HepG2 (cell line): Measurements from ENCODE around the gene TIRAP. TPM values are rescaled to one million over a fixed set of nuclear protein-coding genes. Genes with fewer than 3 reads are reported as not detected.

Experiments used
- CC2D1A ChIP-seq: sonication (generic); formaldehyde crosslinking; IDR thresholded peaks from 2 replicates; pipeline ENCODE4 v1.8.1; 2023; ENCODE audit warnings: mild to moderate bottlenecking, missing genetic modification reagents
- E2F5 ChIP-seq: sonication (generic); formaldehyde crosslinking; conservative IDR thresholded peaks from 2 replicates; pipeline ENCODE4 v1.4.0; 2020; ENCODE audit warnings: missing genetic modification reagents
- GPBP1L1 ChIP-seq: sonication (generic); formaldehyde crosslinking; IDR thresholded peaks from 2 replicates; pipeline ENCODE4 v1.5.0; 2020; ENCODE audit warnings: mild to moderate bottlenecking, missing genetic modification reagents
- HDAC2 ChIP-seq: sonication (generic); formaldehyde crosslinking; IDR thresholded peaks from 2 replicates; pipeline ENCODE4 v1.4.0; 2020; ENCODE audit warnings: missing genetic modification reagents
- HINFP ChIP-seq: sonication (generic); formaldehyde crosslinking; IDR thresholded peaks from 2 replicates; pipeline ENCODE4 v1.4.0; 2020; ENCODE audit warnings: low read depth, mild to moderate bottlenecking, missing genetic modification reagents
- IRX3 ChIP-seq: sonication (generic); formaldehyde crosslinking; IDR thresholded peaks from 2 replicates; pipeline ENCODE4 v1.8.1; 2023; ENCODE audit warnings: mild to moderate bottlenecking, low read depth, missing genetic modification reagents, borderline replicate concordance
- KLF11 ChIP-seq: IDR thresholded peaks from 2 replicates; pipeline ENCODE4 v1.6.1; 2016; ENCODE audit warnings: missing compliant biosample characterization
- PAXIP1 ChIP-seq: sonication (generic); formaldehyde crosslinking; conservative IDR thresholded peaks from 2 replicates; pipeline ENCODE4 v1.4.0; 2020; ENCODE audit warnings: mild to moderate bottlenecking, missing genetic modification reagents, moderate library complexity
- RBM22 ChIP-seq: fragments of 200-400 bp; formaldehyde crosslinking; optimal IDR thresholded peaks from 2 replicates; pipeline ENCODE3; 2017; ENCODE audit warnings: mild to moderate bottlenecking, low read length, moderate library complexity
- SMARCC2 ChIP-seq: fragments of 450-650 bp; IDR thresholded peaks from 2 replicates; pipeline ENCODE4 v1.6.1; 2017; ENCODE audit warnings: antibody characterized with exemption, mild to moderate bottlenecking
- ZFP36L2 ChIP-seq: sonication (generic); formaldehyde crosslinking; IDR thresholded peaks from 2 replicates; pipeline ENCODE4 v1.4.0; 2020; ENCODE audit warnings: missing genetic modification reagents
- ZNF333 ChIP-seq: sonication (generic); formaldehyde crosslinking; IDR thresholded peaks from 2 replicates; pipeline ENCODE4 v1.4.0; 2020; ENCODE audit warnings: mild to moderate bottlenecking, missing genetic modification reagents, borderline replicate concordance
- ZNF567 ChIP-seq: sonication (generic); formaldehyde crosslinking; IDR thresholded peaks from 2 replicates; pipeline ENCODE4 v1.8.1; 2023; ENCODE audit warnings: mild to moderate bottlenecking, missing genetic modification reagents, borderline replicate concordance
- ZNF577 ChIP-seq: sonication (generic); formaldehyde crosslinking; IDR thresholded peaks from 2 replicates; pipeline ENCODE4 v1.4.0; 2020; ENCODE audit warnings: mild to moderate bottlenecking, low read depth, missing genetic modification reagents, borderline replicate concordance
- ZNF761 ChIP-seq: sonication (generic); formaldehyde crosslinking; conservative IDR thresholded peaks from 2 replicates; pipeline ENCODE4 v1.4.0; 2020; ENCODE audit warnings: mild to moderate bottlenecking, missing genetic modification reagents
- ZNF800 ChIP-seq: sonication (generic); formaldehyde crosslinking; IDR thresholded peaks from 2 replicates; pipeline ENCODE4 v1.4.0; 2020; ENCODE audit warnings: missing genetic modification reagents
- ZSCAN25 ChIP-seq: sonication (generic); formaldehyde crosslinking; IDR thresholded peaks from 2 replicates; pipeline ENCODE4 v1.8.0; 2022; ENCODE audit warnings: mild to moderate bottlenecking, missing genetic modification reagents
- polyA plus RNA-seq, 8 experiments: library from polyadenylated mRNA; depleted of rRNA in 3 of 8; stranded (reverse) in 7 of 8; unstranded in 1 of 8; fragments of >200 nt; fragmentation: Illumina TruSeq in 4 of 8; extraction: Trizol in 4 of 8; gene quantifications; 2 replicates each; pipeline versions ENCODE4 v1.2.1 to v1.2.3, GENCODE V29; 2011 to 2016; ENCODE audit warnings: low read depth in 4 of 8, missing spikeins in 1 of 8, mixed read lengths in 1 of 8; ENCODE audit not compliant: insufficient read depth in 1 of 8
- total RNA-seq, 5 experiments: library from RNA; depleted of rRNA; stranded (reverse); fragments of >200 nt; fragmentation: Illumina TruSeq; extraction: Trizol; gene quantifications; 2 replicates each; pipeline ENCODE4 v1.2.3, GENCODE V29; 2016; ENCODE audit warnings: low read depth in 1 of 5

TIRAP gene
- total and polyA plus RNA-seq, 2 of the 13 experiments (the other 11 are each of a cell fraction or from before 2014, with no cell fraction given), result 5.4 to 5.7 TPM

GRCh38 chr11:126303623-126304456, 20.9 kb downstream of the TIRAP start, which contains the start of gene DCPS (continued):
- TF ChIP-seq E2F5 (CRISPR knock-in tag) (peak; percentile 92), ZSCAN25 (CRISPR knock-in tag) (peak; percentile 81), ZNF761 (CRISPR knock-in tag) (0 out of 2 replicates have a peak, but pooled peaks have one; percentile 65), ZNF333 (CRISPR knock-in tag) (peak; percentile 67; the same call in 1 of the 2 replicates), ZNF577 (CRISPR knock-in tag) (no peak), ZNF800 (CRISPR knock-in tag) (peak; percentile 72; the same call in 1 of the 2 replicates), SMARCC2 (no peak), IRX3 (CRISPR knock-in tag) (peak; percentile 87; the same call in 1 of the 2 replicates), PAXIP1 (CRISPR knock-in tag) (peak; percentile 56; the same call in 1 of the 2 replicates), KLF11 (CRISPR knock-in tag) (peak; percentile 68; the same call in 1 of the 2 replicates), HINFP (CRISPR knock-in tag) (peak; percentile 88; the same call in 1 of the 2 replicates), ZFP36L2 (CRISPR knock-in tag) (0 out of 2 replicates have a peak, but pooled peaks have one; percentile 63), GPBP1L1 (CRISPR knock-in tag) (no peak), RBM22 (peak; percentile 55), CC2D1A (CRISPR knock-in tag) (no peak), HDAC2 (peak; percentile 70), ZNF567 (CRISPR knock-in tag) (no peak)
